HG02571 (cell line): ENCODE measurements around the gene MINDY2.
"Not testable (repeated sequence)": the region's sequence is repeated elsewhere in the genome, so short reads cannot be mapped to it uniquely, and the experiment has no call there.

ENCODE experiments used
- ATAC-seq: cut with Tn5 transposase; IDR thresholded peaks from one replicate; pipeline ENCODE4 v1.9.1; 2021; ENCODE audit warnings: mild to moderate bottlenecking, moderate library complexity; ENCODE audit not compliant: unreplicated experiment

MINDY2 gene

GRCh38 chr15:58823267-58823666, 52.2 kb downstream of the MINDY2 start:
- not testable (repeated sequence) for ATAC-seq

- ATAC-seq = no peak
Measured at GRCh38 chr15:58830556-58830955, 59.5 kb downstream of the MINDY2 start.

- not testable (repeated sequence) for ATAC-seq
Measured at GRCh38 chr15:58833681-58834426, 62.8 kb downstream of the MINDY2 start.

GRCh38 chr15:58839485-58839884, 68.4 kb downstream of the MINDY2 start:
- no peak for ATAC-seq

GRCh38 chr15:58840048-58840447, 68.9 kb downstream of the MINDY2 start:
- no peak for ATAC-seq

- no peak for ATAC-seq
Measured at GRCh38 chr15:58842713-58843396, 71.8 kb downstream of the MINDY2 start.

GRCh38 chr15:58851205-58851604, 80.1 kb downstream of the MINDY2 start:
- ATAC-seq = not testable (repeated sequence)

GRCh38 chr15:58852347-58852746, 81.2 kb downstream of the MINDY2 start:
- ATAC-seq = no peak

- ATAC-seq = no peak
Measured at GRCh38 chr15:58854593-58854992, 83.5 kb downstream of the MINDY2 start.

GRCh38 chr15:58856086-58856485, 85.0 kb downstream of the MINDY2 start:
- no peak for ATAC-seq

GRCh38 chr15:58856621-58857020, 85.5 kb downstream of the MINDY2 start:
- ATAC-seq = not testable (repeated sequence)

GRCh38 chr15:58862326-58862725, 91.2 kb downstream of the MINDY2 start:
- no peak for ATAC-seq

GRCh38 chr15:58864602-58865424, 93.7 kb downstream of the MINDY2 start:
- no peak for ATAC-seq

GRCh38 chr15:58865425-58865880, 94.4 kb downstream of the MINDY2 start:
- ATAC-seq = no peak

- ATAC-seq = no peak
Measured at GRCh38 chr15:58867926-58868325, 96.8 kb downstream of the MINDY2 start.

- ATAC-seq = no peak
Measured at GRCh38 chr15:58870451-58870850, 99.3 kb downstream of the MINDY2 start.

GRCh38 chr15:58873267-58873666, 102.2 kb downstream of the MINDY2 start:
- no peak for ATAC-seq

- ATAC-seq = no peak
Measured at GRCh38 chr15:58875343-58875742, 104.2 kb downstream of the MINDY2 start.

GRCh38 chr15:58876306-58877106, 105.4 kb downstream of the MINDY2 start:
- ATAC-seq = no peak

- no peak for ATAC-seq
Measured at GRCh38 chr15:58877999-58878825, 107.1 kb downstream of the MINDY2 start.
